Progenitor cell of endocrine pancreas (in vitro differentiated cells): ENCODE measurements around the gene CD4. TPM values are rescaled to one million over a fixed set of nuclear protein-coding genes. Genes with fewer than 3 reads are reported as not detected.
"Not testable (repeated sequence)": the region's sequence is repeated elsewhere in the genome, so short reads cannot be mapped to it uniquely, and the experiment has no call there.

ENCODE experiments used
- DNase-seq: peaks from one replicate; pipeline ENCODE4 v3.0.0; 2021; ENCODE audit warnings: low spot score; ENCODE audit not compliant: unreplicated experiment
- H3K27ac Mint-ChIP-seq: 2 replicates; pipeline ENCODE4 v1.8.0; 2021; ENCODE audit warnings: mild to moderate bottlenecking, moderate library complexity, mixed read lengths
- H3K27me3 Mint-ChIP-seq: 2 replicates; pipeline ENCODE4 v1.8.0; 2021; ENCODE audit warnings: mixed read lengths
- H3K36me3 Mint-ChIP-seq: 2 replicates; pipeline ENCODE4 v1.8.0; 2022; ENCODE audit warnings: mixed read lengths; ENCODE audit not compliant: insufficient read depth
- H3K4me1 Mint-ChIP-seq: 2 replicates; pipeline ENCODE4 v1.8.0; 2021; ENCODE audit warnings: low read depth, mixed read lengths
- H3K4me3 Mint-ChIP-seq: 2 replicates; pipeline ENCODE4 v1.8.0; 2021; ENCODE audit warnings: low read depth, mild to moderate bottlenecking, moderate library complexity, mixed read lengths
- H3K9me3 Mint-ChIP-seq: 2 replicates; pipeline ENCODE4 v1.8.0; 2021; ENCODE audit warnings: low read depth, mixed read lengths
- total RNA-seq: library from RNA; stranded (reverse); gene quantifications from 2 replicates; pipeline ENCODE4 v1.2.1, GENCODE V29; 2021
- TF ChIP-seq, protein P1 (sequence below): fragments of 200-600 bp; sonication (generic); IDR thresholded peaks from one replicate; pipeline ENCODE4 v1.5.0; 2021; ENCODE audit warnings: antibody characterized with exemption, mild to moderate bottlenecking; ENCODE audit not compliant: unreplicated experiment

Gene CD4
- total RNA-seq, 1 donor from 2014 or later: 1.5 TPM

DNA sequence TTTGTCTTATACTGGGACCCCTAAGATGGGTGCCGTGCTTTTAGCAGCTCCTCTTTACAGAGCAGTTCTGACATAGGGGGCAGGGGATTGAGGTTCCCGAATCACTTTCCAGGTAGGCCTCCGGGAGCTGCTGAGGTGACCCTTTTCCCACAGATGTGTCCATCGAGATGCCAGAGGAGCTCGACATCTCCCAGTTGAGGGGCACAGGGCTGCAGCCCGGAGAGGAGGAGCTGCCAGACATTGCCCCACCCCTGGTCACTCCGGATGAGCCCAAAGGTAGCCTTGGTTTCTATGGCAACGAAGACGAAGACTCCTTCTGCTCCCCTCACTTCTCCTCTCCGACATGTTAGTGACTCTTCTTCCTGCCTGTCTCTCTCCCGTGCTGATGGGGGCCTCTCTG is 73.7 kb downstream of the CD4 start:
- H3K27ac Mint-ChIP-seq: no peak overlapping the region

DNA sequence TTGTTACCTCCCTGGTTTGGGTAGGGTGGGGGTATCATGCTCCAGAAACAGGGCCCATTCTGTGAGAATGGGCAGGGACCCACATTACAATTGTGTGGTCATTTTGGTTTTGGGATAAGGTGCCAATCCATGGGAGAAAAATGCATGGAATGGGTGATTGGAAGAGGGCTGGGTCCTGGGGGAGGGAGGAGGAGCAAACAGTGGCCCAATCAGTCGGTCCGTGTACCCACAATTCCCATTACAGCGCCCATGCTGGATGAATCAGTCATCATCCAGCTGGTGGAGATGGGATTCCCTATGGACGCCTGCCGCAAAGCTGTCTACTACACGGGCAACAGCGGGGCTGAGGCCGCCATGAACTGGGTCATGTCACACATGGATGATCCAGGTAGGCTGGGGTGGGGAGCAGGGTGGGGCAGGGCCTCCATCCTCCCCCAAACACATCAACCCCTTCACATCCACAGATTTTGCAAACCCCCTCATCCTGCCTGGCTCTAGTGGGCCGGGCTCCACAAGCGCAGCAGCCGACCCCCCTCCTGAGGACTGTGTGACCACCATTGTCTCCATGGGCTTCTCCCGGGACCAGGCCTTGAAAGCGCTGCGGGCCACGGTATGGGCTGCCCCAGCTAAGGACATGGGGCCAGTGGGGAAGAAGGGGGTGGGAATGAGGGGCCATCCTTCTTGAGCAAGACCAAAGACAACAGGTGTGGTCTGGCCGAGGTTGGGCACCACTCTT is 74.4 kb downstream of the CD4 start:
- H3K9me3 Mint-ChIP-seq: no peaks in the 10 kb centered on the region
- peaks cover 40% of the 10 kb centered on the region for H3K36me3 Mint-ChIP-seq
- no peak for DNase-seq
- peaks cover 10% of the 10 kb centered on the region for H3K27me3 Mint-ChIP-seq
- no peak overlapping the region for H3K4me3 Mint-ChIP-seq
- peaks cover 10% of the 10 kb centered on the region for H3K4me1 Mint-ChIP-seq
- TF ChIP-seq, protein P1, sequence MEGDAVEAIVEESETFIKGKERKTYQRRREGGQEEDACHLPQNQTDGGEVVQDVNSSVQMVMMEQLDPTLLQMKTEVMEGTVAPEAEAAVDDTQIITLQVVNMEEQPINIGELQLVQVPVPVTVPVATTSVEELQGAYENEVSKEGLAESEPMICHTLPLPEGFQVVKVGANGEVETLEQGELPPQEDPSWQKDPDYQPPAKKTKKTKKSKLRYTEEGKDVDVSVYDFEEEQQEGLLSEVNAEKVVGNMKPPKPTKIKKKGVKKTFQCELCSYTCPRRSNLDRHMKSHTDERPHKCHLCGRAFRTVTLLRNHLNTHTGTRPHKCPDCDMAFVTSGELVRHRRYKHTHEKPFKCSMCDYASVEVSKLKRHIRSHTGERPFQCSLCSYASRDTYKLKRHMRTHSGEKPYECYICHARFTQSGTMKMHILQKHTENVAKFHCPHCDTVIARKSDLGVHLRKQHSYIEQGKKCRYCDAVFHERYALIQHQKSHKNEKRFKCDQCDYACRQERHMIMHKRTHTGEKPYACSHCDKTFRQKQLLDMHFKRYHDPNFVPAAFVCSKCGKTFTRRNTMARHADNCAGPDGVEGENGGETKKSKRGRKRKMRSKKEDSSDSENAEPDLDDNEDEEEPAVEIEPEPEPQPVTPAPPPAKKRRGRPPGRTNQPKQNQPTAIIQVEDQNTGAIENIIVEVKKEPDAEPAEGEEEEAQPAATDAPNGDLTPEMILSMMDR: no peak
- no peak overlapping the region for H3K27ac Mint-ChIP-seq

More for the DNA sequence above, 73.7 kb downstream of the CD4 start:
- H3K4me1 Mint-ChIP-seq: peaks cover 2% of the 10 kb centered on the region
- TF ChIP-seq, protein P1: no peak
- H3K4me3 Mint-ChIP-seq: no peak overlapping the region
- peaks cover 42% of the 10 kb centered on the region for H3K36me3 Mint-ChIP-seq
- H3K9me3 Mint-ChIP-seq: no peaks in the 10 kb centered on the region
- DNase-seq: no peak
- H3K27me3 Mint-ChIP-seq: peaks cover 10% of the 10 kb centered on the region

DNA sequence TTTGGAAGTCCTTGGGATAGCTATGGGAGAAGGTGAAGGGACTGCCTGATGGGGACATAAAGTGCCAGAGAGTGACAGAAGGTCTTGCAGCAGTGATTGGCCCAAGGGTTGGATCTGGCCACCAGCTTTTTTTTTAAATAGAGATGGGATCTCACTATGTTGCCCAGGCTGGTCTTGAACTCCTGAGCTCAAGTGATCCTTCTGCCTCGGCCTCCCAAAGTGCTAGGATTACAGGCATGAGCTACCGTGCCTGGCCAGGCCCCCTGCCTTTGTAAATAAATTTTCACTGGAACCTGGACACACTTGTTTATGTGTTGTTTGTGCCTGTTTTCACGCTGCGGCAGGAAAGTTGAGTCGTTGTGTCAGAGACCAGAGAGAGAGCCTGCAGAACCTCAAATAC is 76.0 kb downstream of the CD4 start:
- peaks cover 18% of the 10 kb centered on the region for H3K4me1 Mint-ChIP-seq
- H3K4me3 Mint-ChIP-seq: peak overlapping the region; percentile 24
- not testable (repeated sequence) for H3K27ac Mint-ChIP-seq, DNase-seq, H3K9me3 Mint-ChIP-seq
- peaks cover 10% of the 10 kb centered on the region for H3K27me3 Mint-ChIP-seq
- peaks cover 44% of the 10 kb centered on the region for H3K36me3 Mint-ChIP-seq

DNA sequence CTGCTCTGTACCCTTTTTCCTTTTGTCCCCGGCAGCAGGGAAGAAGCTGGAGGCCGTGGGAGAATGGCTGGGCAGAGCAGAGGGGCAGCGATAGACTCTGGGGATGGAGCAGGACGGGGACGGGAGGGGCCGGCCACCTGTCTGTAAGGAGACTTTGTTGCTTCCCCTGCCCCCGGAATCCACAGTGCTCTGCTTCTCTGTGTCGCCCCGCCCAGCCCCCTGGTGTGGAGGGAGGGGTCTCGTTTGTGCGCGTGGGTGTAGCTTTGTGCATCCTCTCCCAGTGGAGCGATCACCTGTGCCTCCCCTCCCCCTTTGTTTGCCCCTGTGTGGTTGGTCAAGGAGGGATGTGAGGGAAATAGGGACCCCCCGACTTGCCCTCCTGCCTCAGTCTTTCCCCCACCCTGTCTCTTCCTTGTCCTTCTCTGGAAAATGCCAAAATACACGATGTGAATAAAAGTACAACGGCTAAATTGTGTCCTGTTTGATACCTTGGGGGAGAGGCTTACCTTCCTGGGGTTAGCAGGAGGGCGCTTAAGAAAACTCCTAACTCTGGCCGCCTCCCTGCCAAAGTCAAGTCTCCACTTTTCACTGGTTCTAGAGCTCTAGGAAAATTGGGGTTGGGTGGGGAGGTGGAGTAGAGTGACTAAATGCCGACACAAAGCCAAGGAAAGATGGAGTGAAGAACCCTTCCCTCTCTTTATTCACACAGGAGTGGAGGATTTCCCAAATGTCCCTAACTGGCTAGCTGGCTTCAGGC is 77.0 kb downstream of the CD4 start:
- TF ChIP-seq, protein P1: no peak
- Mint-ChIP-seq H3K27ac (no peak overlapping the region), H3K4me3 (peak overlapping the region; percentile 94), H3K27me3 (peaks cover 10% of the 10 kb centered on the region), H3K36me3 (peaks cover 42% of the 10 kb centered on the region), H3K4me1 (peaks cover 18% of the 10 kb centered on the region), H3K9me3 (no peaks in the 10 kb centered on the region)
- no peak for DNase-seq

DNA sequence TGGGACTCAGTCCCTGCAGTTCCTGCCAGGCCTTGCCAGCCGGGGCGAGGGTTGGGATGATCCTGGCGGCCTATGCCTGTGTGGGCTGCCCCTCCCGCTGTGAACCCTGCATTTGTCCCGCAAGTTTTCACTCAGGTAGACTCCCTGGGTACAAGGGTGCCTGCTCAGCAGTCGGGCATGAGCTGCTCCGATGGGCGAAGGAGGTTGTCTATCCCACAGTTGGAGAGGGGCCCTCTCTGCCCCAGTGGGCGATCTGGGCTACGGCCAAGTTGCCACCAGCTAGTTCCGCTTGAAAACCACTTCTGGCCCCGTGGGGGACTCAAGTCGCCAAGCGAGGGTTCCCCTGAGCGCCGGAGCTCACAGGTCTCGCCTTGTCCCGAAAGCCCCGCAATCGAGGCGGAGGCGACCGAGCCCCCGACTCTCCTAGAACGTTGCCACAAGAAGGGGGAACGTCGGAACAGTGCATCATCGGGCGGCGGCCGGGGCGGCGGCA is 77.6 kb downstream of the CD4 start:
- Mint-ChIP-seq H3K9me3 (no peaks in the 10 kb centered on the region), H3K36me3 (peaks cover 38% of the 10 kb centered on the region), H3K4me1 (peaks cover 22% of the 10 kb centered on the region), H3K27ac (peak overlapping the region; percentile 71), H3K27me3 (peaks cover 10% of the 10 kb centered on the region), H3K4me3 (peak overlapping the region; percentile 94)
- TF ChIP-seq, protein P1: no peak
- no peak for DNase-seq
